HG03457 (cell line): ENCODE results near the gene SMARCB1.

Source experiments
- ATAC-seq: cut with Tn5 transposase; IDR thresholded peaks from one replicate; pipeline ENCODE4 v1.9.1; 2021; ENCODE audit warnings: moderate number of reproducible peaks; ENCODE audit not compliant: unreplicated experiment

The SMARCB1 gene

GRCh38 chr22:23828800-23829680, 42.3 kb downstream of the SMARCB1 start:
- ATAC-seq = no peak

DNA sequence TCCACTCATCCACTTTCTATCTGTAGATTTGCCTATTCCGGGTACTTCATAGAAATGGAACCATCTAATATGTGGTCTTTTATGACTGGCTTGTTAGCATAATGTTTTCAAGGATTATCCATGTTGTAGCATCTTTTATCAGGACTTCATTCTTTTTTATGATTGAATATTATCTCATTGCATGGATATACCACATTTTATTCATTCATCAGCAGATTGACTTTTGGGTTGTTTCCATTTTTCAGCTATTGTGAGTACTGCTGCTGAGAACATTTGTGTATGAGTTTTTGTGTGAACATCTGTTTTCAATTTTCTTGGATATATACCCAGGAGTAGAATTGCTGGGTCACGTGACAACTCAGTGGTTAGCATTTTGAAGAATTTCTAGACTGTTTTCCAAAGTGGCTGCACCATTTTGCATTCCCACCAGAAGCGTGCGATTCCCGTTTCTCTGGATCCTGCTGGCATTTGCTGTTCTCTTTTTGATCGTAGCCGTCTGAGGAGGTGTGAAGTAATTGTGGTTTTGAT, 43.1 kb downstream of the SMARCB1 start:
- ATAC-seq = no peak

DNA sequence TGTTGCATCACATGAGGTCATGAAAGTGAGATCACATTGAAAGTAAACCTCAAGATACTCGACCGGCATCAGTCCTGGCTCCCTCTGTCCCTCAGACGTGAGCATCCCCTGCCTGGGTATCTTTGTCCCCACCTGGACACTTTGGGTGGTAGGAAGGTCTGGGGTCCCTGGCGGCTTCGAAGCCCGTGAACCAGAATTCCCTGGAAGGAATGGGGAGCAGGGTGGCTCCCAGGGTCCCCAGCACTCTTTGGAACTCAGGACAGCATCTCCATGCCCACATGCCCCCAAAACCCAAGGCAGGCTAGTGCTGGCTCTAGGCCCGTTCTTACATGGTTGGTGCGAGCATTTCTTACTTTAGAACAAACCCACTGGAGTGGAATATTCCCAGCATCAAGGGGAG, 44.5 kb downstream of the SMARCB1 start:
- no peak for ATAC-seq

DNA sequence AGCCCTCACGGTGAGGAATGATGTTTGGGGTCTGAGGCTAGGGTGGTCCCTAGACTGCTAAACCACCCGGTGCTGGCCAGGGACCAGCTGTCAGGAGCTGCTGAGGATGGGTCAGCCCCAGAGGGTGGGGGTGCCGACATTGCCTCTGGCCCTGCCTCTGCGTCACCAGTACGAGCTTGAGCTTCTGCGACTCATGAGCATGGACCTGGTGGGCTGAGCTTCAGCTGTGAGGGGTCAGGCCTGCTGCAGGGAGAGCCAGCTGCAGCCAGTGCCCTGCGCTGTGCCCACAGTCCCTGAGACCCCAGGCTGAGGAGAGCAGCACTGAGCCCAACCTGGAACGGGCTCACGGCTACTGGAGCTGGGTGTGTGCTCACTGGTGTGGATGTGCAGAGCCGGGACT, 45.0 kb downstream of the SMARCB1 start:
- no peak for ATAC-seq

DNA sequence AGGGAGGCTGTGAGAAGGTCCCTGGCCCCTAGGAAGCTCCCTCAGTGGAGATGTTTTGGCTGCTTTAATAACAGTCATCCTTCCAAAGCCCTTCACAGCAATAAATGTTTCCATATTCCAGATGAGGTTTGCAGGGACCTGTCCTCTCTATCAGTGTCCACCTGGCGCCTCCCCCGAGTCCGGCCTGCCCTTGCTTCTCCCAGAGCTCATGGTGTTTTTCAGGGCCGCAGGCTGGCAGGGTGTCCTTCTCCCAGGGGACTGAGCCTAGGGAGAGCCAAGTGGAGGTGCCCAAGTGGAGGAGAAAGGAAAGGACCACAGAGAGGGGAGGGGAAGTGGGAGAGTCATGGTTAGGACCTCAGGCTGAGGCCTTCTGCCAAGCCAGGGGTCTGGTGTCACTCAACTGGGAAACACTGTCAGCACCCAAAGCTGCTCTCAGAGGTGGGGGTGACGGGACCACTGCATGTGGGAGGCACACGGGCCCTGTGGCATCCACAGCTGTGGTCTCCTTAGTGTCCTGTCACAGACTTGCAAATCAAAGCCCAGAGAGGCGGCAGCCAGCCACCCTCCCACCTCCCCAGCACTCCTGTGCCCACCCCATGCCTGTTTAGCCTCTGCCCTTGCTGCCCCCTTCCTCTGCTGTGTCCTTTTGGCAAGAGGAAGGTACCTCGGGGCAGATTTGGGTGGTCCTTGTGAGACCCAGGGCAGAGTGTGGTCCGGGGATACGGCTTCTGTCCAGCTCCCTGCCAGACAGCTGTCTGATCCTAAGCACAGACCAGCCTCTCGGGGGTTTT, 45.7 kb downstream of the SMARCB1 start:
- no peak for ATAC-seq

- no peak for ATAC-seq
These were observed 46.4 kb downstream of the SMARCB1 start for GRCh38 chr22:23833017-23833751.

GRCh38 chr22:23833911-23834317, 47.1 kb downstream of the SMARCB1 start:
- ATAC-seq = no peak

GRCh38 chr22:23834406-23834792, 47.6 kb downstream of the SMARCB1 start:
- no peak for ATAC-seq

DNA sequence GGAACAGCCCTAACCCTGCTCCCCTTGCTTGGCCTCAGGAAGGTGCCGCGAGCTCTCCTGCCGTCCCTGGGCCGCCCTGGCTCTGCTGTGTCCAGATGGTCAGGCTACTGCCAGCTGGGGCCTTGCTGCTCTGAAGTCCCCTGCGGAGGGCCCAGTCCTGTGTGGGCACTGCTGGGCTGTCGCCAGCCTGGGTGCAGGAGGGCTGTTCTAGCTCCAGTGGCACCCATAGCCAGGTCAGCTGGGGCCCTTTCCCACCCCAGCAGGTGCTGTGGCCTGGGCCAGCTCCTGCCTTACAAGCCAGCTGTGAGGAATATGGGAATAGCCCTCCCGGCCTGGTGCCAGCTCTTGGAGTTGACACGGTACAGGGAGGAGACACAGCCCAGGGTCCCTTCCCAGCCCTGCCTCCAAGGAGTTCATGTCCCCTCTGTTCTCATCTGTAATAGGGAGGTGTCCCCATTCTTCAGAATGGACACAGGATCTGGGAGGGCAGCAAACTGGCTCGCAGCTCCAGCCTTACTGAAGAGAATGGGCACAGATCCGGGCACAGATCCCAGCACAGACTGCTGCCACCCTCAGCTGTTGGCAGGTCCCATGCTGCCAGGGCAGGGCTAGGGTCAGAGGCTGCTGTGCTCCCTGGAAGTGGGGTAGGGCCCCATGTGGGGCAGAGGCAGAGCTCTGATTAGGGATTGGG, 48.2 kb downstream of the SMARCB1 start:
- no peak for ATAC-seq

DNA sequence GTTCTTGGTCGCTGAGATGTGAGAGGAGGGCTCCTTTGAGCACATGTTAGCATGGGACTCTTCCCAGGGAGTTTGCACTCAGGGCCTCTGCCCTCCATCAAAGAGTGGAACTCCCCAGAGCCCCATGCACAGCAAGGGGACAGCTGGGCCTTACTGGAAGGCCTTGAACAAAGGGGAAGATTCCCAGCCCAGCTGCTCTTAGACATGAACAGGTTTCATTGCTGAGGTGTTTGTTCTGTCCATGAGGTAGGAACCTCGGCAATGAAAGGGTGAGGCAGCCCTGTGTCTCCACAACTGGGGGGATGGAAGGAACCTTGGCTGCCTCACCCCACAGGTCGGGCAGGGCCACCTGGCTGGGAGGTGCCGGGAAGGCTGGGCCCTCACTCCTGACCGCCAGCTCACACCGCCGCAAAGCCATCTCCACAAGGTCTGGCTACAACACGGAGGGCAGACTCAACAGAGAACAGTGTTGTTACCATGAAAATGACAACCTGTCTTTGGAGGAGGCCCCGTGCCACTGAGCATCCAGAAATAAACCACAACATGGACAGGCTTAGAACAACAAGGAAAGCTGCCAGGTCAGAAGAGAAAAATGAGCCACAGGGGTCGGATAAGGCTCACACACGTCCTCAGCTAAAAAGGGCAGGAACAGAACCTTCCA, 48.8 kb downstream of the SMARCB1 start:
- no peak for ATAC-seq

DNA sequence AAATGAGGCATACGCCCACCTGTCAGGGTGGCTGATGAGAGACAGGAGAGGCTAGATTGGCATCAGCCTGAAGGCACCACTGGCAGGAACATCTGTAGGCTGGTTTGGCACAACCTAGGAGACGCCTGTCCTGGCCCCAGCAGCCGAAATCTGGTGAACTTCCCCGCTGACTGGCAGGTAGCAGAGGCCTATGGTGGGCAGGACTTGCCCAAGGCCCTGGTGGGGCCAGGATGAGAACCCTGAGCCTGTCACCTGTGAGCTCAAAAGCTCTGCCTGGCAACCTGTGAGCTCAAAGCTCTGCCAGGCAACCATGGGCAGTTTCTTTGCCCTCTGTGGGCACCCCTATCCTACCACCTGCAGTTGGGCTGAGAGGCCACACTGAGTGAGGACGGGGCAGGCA, 49.5 kb downstream of the SMARCB1 start:
- no peak for ATAC-seq

DNA sequence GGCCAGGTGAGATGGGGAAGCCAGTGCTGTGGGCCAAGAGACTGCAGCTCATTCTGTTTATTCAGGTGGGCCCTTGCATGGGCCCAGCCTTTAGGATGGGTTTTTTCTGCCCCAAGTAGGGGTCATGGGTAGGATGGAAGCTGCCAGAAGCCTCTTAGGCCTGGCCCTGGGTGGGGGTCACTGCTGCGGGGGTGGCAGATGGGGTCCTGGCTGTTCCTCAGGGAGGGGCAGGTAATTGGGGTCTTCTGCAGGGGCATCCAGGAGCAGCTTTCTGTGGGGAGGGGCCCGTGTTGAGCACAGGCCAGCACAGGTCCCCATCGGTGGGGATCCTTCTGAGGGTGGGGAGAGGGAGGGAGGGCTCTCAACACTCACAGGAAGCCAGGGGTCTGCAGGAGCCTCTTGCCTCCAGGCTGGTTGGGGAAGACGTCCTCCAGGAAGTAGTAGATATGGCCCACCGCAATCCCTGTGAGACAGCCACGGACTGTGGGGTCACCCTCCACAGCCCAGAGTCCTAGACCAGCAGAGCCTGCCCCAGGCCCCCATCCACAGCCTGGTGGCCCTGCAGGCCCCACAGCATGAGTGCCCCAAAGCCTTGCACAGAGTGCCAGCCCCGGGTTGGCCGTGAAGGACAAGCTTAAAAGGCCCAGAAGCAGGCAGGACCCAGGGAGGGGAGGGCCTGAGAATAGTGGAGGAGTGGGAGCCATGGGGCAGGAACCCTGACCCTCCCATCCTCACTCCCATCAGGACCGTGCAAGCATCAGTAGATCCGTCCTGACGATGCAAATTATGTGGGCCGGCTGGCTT, 50.1 kb downstream of the SMARCB1 start:
- no peak for ATAC-seq

DNA sequence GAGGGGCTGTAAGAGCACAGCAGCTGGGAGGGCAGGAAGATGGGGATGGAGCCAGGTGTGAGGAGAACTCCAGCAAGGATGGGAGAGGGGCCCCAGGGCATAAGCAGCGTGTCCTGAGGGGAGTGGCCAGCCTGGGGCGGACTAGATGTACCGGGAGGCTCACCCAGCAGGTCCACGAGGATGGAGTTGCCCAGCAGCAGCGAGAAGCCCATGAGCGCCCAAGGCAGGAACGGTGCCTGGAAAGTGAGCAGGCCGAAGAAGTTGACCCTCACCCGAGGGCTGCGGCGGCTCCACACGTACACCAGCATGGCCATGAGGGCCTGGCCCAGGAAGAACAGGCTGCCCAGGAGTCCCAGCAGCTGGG, 50.7 kb downstream of the SMARCB1 start:
- no peak for ATAC-seq

DNA sequence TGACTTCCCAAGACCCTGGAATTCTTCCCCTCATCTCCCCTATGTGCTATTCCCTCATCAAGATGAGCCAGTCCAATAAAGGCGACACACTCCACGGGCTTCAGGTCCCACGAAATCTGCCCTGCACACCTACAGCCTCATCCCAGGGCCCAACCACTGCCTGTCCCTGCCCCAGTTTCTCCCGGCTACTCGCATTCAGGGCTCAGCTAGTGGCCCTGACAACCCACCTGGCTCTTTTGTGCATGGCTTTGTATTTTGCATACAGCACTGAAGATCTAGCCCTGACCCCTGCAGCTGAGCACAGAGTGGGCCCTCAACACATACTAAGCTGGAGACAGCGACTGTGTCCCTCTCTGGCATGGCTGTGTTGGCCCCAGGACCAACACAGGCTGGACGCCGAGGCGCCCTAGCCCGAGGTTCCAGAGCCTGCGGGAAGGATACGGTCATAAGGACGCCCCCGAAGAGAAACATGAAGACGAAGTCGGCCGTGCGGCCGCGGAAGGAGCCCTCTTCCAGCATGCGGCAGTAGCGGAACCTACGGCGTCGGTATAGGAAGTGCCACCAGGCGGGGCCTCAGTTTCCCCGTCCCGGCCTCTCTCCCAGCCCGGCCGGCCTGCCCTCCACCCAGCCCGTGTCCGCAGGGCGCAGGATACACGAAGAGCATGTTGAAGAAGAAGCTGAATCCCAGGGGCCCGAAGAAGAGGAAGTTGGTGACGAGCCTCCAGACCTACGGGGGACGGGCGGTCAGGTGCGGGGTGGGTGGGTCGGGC, 51.3 kb downstream of the SMARCB1 start:
- ATAC-seq = no peak

GRCh38 chr22:23838681-23839468, 52.1 kb downstream of the SMARCB1 start, which contains the start of gene DERL3:
Gene DERL3 (minus strand): TSS chr22:23839006. CDS start chr22:23838987, 19 bp downstream.
- peak; percentile 52 for ATAC-seq

DNA sequence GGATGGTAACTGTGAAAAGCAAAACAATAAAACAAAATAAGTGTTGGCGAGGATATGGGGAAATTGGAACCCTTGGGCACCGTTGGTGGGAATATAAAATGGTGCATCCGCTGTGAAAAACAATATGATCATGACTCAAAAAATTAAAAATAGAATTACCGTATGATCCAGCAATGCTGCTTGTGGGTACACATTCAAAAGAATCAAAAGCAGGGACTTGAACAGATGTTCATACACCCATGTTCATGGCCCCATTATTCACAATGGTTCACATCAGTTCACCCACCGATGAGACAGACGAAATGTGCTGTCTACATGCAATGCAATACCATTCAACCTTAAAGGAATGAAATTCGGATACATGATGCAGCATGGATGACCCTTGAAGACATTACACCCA, 53.3 kb downstream of the SMARCB1 start:
- ATAC-seq = no peak

- no peak for ATAC-seq
These were observed 54.5 kb downstream of the SMARCB1 start for GRCh38 chr22:23841292-23841691.
